Loucy (cell line): Measurements from ENCODE around the gene NPC1L1.

Source experiments
- EZH2phosphoT487 ChIP-seq: fragments of 200-600 bp; IDR thresholded peaks from 2 replicates; pipeline ENCODE4 v1.6.1; 2018; ENCODE audit warnings: antibody characterized with exemption, mild to moderate bottlenecking, moderate library complexity, borderline replicate concordance
- TF ChIP-seq, protein P1 (sequence below): fragments of 200-600 bp; sonication (generic); conservative IDR thresholded peaks from 2 replicates; pipeline ENCODE4 v1.5.1; 2014; ENCODE audit warnings: mild to moderate bottlenecking, antibody characterized with exemption, low read length

DNA sequence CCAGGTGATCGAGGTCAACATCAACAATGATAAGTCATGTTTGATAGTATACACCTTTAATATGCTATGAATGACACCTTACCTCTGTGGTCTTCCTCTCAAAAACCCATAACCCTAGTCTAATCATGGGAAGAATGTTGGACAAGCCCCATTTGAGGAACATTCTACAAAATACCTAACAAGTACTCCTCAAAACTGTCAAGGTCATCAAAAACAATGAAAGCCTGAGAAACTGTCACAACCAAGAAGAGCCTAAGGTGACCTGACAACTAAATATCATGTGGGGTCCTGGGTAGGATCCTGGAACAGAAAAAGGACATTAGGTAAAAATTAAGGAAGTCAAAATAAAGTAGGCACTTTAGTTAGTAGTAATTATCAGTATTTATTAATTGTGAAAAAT, 44.7 kb downstream of the NPC1L1 start:
- TF ChIP-seq, protein P1, sequence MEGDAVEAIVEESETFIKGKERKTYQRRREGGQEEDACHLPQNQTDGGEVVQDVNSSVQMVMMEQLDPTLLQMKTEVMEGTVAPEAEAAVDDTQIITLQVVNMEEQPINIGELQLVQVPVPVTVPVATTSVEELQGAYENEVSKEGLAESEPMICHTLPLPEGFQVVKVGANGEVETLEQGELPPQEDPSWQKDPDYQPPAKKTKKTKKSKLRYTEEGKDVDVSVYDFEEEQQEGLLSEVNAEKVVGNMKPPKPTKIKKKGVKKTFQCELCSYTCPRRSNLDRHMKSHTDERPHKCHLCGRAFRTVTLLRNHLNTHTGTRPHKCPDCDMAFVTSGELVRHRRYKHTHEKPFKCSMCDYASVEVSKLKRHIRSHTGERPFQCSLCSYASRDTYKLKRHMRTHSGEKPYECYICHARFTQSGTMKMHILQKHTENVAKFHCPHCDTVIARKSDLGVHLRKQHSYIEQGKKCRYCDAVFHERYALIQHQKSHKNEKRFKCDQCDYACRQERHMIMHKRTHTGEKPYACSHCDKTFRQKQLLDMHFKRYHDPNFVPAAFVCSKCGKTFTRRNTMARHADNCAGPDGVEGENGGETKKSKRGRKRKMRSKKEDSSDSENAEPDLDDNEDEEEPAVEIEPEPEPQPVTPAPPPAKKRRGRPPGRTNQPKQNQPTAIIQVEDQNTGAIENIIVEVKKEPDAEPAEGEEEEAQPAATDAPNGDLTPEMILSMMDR, result no peak
- no peak for TF ChIP-seq EZH2phosphoT487
